ENCODE measurements around the gene SDK1.

Gene SDK1

DNA sequence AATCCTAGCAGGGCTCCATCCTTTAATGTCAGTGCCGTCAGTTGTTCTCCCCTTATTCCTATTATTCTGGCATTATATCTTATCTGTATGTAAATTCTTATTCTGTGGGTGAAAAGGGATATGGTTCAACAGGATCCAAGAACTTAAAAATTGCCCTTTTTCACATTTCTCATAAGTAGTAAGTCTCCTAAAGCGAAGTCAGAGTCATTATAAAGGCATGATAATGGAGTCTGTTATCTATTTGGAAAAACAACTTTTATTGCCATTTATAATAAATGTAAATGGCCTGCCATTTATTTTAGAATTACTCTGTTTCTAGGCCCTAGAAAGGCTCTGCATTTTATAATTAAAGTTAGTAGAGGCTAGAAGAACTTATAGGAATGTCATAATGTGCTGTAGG, 31.3 kb downstream of the SDK1 start:
- no peak for DNase-seq (ENCODE audit: low read depth in 2 of 2)

- no peak for DNase-seq (ENCODE audit: low read depth in 2 of 2)
These were observed 32.8 kb downstream of the SDK1 start for GRCh38 chr7:3333861-3334260.

- no peak for DNase-seq (ENCODE audit: low read depth in 2 of 2)
These were observed 35.1 kb downstream of the SDK1 start for GRCh38 chr7:3336042-3336665.

GRCh38 chr7:3338161-3338560, 37.1 kb downstream of the SDK1 start:
- no peak for DNase-seq (ENCODE audit: low read depth in 2 of 2)

GRCh38 chr7:3345699-3346481, 44.8 kb downstream of the SDK1 start:
- no peak for DNase-seq (ENCODE audit: low read depth in 2 of 2)

DNA sequence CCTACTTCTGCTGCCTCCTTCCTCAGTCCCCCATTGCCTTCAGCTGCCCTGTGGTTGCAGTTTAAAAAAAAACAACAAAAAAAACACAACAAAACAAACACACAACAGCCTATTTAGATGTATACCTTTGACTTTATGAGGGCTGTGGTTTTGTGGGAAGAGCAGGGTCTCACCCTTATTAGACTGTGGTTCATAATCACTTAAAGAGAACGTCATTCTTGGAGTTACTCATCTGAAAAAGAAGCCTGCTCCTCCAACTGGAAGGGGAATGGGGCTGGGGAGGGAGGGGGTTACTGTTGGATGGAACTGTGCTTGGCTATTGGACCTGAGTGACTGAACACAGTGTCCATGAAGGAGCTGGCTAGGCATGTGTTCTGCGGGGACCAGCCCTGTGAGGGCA, 48.1 kb downstream of the SDK1 start:
- no peak for DNase-seq (ENCODE audit: low read depth in 2 of 2)

GRCh38 chr7:3356173-3356572, 55.1 kb downstream of the SDK1 start:
- no peak for DNase-seq (ENCODE audit: low read depth in 2 of 2)

DNA sequence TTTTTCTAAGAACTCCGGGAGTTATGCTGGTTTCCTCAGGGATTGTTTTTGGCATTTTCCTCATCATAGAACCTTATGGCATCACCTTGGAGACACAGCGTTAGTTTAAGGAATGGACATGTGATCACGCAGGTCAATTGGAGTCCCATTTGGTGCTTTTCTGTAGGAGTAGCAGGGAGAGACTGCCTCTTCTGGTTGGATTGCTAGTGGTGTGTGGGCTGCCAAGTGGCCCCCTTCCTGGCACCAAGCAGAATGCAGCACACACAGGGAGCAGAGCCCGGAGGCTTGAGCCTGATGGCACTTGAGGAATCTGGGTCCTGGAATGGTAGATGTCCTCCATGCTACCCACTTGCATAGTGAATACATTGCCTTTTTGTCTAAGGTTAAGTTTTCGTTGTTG, 57.9 kb downstream of the SDK1 start:
- no peak for DNase-seq (ENCODE audit: low read depth in 2 of 2)

DNA sequence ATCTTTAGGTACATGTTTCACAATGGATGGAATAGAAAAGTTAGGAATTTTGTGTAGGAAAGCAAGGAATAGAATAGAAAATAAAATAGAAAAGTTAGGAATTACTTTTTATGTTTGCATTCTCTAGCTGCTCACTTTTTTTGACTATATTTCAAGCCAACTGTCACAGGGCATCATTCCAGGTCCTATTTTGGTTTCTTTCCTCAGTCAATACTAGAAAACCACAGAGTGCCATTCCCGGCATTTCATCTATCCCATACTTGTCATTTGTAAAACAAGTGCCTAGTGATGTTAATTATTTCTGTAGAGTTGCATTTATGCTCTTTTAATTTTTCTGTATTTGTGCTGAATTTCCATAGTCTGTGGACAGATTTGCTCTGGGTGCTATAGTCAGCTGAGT, 66.2 kb downstream of the SDK1 start:
- DNase-seq (ENCODE audit: low read depth in 2 of 2): no peak

DNA sequence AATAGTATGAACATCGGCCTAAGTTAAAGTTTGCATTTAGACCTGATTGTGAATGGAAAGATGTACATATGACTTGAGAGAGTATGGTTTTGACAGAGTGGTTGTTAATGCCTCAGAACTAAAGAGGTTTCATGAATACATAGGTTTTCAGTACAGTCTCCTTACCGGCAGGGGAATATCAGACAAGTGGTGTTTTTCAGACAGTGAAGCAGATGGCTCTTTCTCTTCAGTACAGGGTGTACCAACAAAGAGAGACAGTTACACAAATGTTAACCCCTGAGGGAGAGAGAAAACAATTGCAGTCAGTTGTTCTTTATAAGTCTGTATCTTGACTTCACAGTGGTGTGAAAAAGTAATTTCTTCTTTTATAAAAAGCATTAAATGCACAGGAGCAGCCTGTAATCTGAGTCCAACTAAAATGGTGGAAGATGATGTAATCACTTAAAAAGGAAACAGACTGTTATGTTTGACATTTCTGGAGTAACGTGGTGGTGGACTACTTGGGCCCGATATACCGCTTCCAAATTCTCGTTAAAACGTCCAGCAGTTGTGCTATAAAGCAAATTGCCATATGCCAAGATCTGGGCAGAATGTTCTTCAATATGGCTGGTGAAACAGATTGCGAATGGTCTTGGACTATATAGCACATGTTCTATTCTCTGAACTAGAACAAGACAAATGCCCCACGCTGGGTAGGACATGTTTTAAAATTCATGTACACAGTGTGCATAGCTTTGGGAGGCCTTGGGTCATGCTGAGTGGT, 69.2 kb downstream of the SDK1 start:
- DNase-seq (ENCODE audit: low read depth in 2 of 2): no peak

GRCh38 chr7:3370921-3371320, 69.9 kb downstream of the SDK1 start:
- DNase-seq (ENCODE audit: low read depth in 2 of 2): no peak

GRCh38 chr7:3371601-3372000, 70.5 kb downstream of the SDK1 start:
- DNase-seq (ENCODE audit: low read depth in 2 of 2): no peak

GRCh38 chr7:3374239-3374638, 73.2 kb downstream of the SDK1 start:
- no peak for DNase-seq (ENCODE audit: low read depth in 2 of 2)

GRCh38 chr7:3378390-3379150, 77.5 kb downstream of the SDK1 start:
- no peak for DNase-seq (ENCODE audit: low read depth in 2 of 2)

- no peak for DNase-seq (ENCODE audit: low read depth in 2 of 2)
These were observed 79.0 kb downstream of the SDK1 start for GRCh38 chr7:3380034-3380433.

- no peak for DNase-seq (ENCODE audit: low read depth in 2 of 2)
These were observed 80.0 kb downstream of the SDK1 start for GRCh38 chr7:3380886-3381685.

DNA sequence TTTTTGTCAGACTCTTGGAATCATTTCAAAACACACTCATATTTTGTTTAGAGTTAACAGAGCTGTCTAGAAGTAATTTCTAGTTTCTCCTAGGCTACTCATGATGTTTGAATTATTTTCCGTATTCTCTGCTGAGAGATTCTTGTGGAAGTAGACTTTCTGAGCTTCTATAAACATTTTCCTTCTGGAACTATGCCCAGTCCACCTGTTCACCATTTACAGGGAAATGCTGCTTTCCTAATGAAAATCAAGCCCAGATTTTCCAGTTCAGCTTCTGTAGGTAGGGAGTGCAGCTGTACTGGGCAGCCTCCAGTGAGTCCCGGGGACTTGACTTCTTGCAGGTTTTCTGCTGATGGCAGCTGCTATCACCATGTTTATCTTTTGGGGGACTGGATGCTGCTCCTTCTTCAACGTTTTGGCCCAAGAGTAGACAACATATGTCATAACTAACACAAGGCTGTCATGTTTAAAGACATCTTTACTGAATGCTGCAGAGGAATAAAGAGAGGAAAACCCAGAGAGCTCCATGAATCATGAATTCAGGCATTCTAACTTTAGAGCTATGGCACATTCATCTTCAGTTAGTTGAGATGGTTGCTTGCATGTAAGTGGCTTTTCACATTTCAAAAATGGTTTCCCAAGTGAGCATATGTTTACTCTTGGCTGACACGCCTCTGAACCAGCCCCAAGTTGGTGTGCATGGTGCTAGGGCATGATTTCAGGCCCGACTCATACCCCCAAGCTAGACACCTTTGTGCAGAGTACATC, 85.6 kb downstream of the SDK1 start:
- DNase-seq (ENCODE audit: low read depth in 2 of 2): no peak

DNA sequence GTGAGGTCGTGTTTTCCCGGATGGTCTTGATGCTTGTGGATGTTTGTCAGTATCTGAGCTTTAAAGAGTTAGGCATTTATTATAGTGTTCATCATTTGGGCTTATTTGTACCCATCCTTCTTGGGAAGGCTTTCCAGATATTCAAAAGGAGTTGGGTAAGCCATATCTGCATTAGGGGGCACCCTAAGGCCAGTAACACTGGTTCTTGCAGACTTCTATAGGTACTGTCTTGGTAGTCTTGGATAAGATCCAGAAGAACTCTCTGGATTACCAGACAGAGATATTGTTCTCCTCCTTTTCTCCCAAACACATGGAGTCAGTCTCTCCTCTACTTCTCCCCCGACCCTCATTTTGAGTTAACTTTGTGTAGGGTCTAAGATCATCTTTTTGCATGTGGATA, 92.8 kb downstream of the SDK1 start:
- DNase-seq (ENCODE audit: low read depth in 2 of 2): no peak

GRCh38 chr7:3397324-3397723, 96.3 kb downstream of the SDK1 start:
- DNase-seq (ENCODE audit: low read depth in 2 of 2): no peak

GRCh38 chr7:3399858-3400257, 98.8 kb downstream of the SDK1 start:
- no peak for DNase-seq (ENCODE audit: low read depth in 2 of 2)

DNA sequence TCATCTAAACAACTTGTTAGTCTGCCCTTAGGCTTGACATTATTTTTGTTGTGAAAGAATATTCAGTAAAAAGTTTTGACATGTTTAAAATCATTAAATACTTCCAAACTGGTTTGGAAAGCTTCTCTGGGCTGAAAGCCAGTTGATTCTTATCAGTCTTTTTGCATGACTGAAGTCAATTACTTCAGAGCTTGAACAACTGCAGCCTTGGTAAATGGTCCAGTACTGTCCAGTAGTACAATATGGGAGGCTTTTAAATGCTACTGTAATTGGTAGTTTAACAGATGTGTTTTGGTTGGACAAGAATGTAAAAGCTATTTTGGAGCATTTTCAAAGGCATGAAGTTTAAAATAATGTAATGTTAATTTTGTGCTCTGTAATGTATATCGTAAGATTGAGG, 103.4 kb downstream of the SDK1 start:
- DNase-seq (ENCODE audit: low read depth in 2 of 2): no peak

All from stimulated activated CD4-positive, alpha-beta T cell treated with anti-CD3 and anti-CD28 coated beads, Interleukin-12 subunit alpha, Interleukin-12 subunit beta, amount 100 ng/mL, for 24 hours (primary cell).